Activated naive CD4-positive, alpha-beta T cell treated with anti-CD3 and anti-CD28 coated beads for 36 hours (primary cell): Measurements from ENCODE around the gene NAGLU. TPM values are rescaled to one million over a fixed set of nuclear protein-coding genes. Genes with fewer than 3 reads are reported as not detected.

Experiments
- CTCF ChIA-PET: fragments of 350-600 bp; sonication (Branson Sonifier 250); formaldehyde crosslinking; loops from one replicate; lab custom pipeline; 2021; ENCODE audit warnings: antibody characterized with exemption; lab: Charles Lee
- DNase-seq: peaks from one replicate; pipeline ENCODE4 v3.0.0-alpha.2; 2020
- H3K27ac Mint-ChIP-seq: one replicate; pipeline ENCODE4 v1.8.0; 2021; ENCODE audit warnings: mild to moderate bottlenecking, mixed read lengths
- H3K27me3 Mint-ChIP-seq: one replicate; pipeline ENCODE4 v1.8.0; 2021; ENCODE audit warnings: low read depth, mixed read lengths
- H3K36me3 Mint-ChIP-seq: one replicate; pipeline ENCODE4 v1.8.0; 2021; ENCODE audit warnings: low read depth, mixed read lengths
- H3K4me1 Mint-ChIP-seq: one replicate; pipeline ENCODE4 v1.8.0; 2021; ENCODE audit warnings: low read depth, mixed read lengths
- H3K4me3 Mint-ChIP-seq: one replicate; pipeline ENCODE4 v1.8.0; 2021; ENCODE audit warnings: mild to moderate bottlenecking, moderate library complexity, mixed read lengths
- H3K9me3 Mint-ChIP-seq: one replicate; pipeline ENCODE4 v1.8.0; 2021; ENCODE audit warnings: mixed read lengths
- intact Hi-C: fragments of 100-400 bp; cut with micrococcal nuclease; formaldehyde crosslinking; loops from one replicate; pipeline ENCODE4 v1.15.1; 2023
- total RNA-seq, 2 experiments: library from RNA; stranded (reverse); gene quantifications; one replicate each; pipeline ENCODE4 v1.2.3, GENCODE V29; 2021

Gene NAGLU
- total RNA-seq, 2 experiments from 2014 or later, result 11.1 to 11.9 TPM

GRCh38 chr17:42512733-42513251 lies 23.2 kb upstream of the NAGLU start:
- H3K4me3 Mint-ChIP-seq, result no peak overlapping the region
- CTCF ChIA-PET, result interaction anchor here (0.5 to 1.9 kb wide), 3 partner anchors 84 to 93 kb away, joined by 3 to 5 read pairs (median 3); no protein-coding TSS in a partner anchor
- no peak overlapping the region for H3K27ac Mint-ChIP-seq
- H3K27me3 Mint-ChIP-seq, result no peaks in the 10 kb centered on the region
- peaks cover 4% of the 10 kb centered on the region for H3K4me1 Mint-ChIP-seq
- intact Hi-C loops, result no loop called here
- H3K9me3 Mint-ChIP-seq, result no peaks in the 10 kb centered on the region
- H3K36me3 Mint-ChIP-seq, result no peaks in the 10 kb centered on the region
- no peak for DNase-seq

GRCh38 chr17:42513686-42514085 lies 22.4 kb upstream of the NAGLU start:
- H3K4me1 Mint-ChIP-seq, result peaks cover 4% of the 10 kb centered on the region
- H3K36me3 Mint-ChIP-seq, result no peaks in the 10 kb centered on the region
- no peaks in the 10 kb centered on the region for H3K9me3 Mint-ChIP-seq
- no peaks in the 10 kb centered on the region for H3K27me3 Mint-ChIP-seq
- CTCF ChIA-PET, result interaction anchor here (0.6 to 1.9 kb wide), 2 partner anchors 84 to 85 kb away, joined by 3 to 5 read pairs; no protein-coding TSS in a partner anchor
- H3K27ac Mint-ChIP-seq, result no peak overlapping the region
- DNase-seq, result no peak
- no peak overlapping the region for H3K4me3 Mint-ChIP-seq
- intact Hi-C loops, result no loop called here

DNA sequence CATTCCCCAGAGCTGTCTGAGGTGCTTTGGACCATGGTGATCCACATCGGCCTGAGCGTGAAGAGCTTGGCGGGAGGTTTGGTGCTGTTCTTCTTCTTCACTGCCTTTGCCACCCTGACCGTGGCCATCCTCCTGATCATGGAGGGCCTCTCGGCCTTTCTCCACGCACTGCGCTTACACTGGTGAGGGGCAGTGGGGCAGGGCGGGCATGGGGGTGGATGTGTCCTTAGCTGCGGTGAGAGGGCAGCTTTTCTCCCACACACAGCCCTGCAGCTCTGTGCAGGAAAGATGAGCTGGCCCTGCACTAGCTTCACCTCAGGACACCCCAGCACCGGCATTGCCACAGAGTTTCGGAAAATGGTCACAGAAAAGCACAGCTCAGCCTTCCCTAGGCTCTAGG lies 21.8 kb upstream of the NAGLU start:
- no peaks in the 10 kb centered on the region for H3K27me3 Mint-ChIP-seq
- no peak for DNase-seq
- no peak overlapping the region for H3K4me3 Mint-ChIP-seq
- H3K27ac Mint-ChIP-seq, result no peak overlapping the region
- intact Hi-C loops, result no loop called here
- CTCF ChIA-PET, result interaction anchor here (0.6 to 1.9 kb wide), 4 partner anchors 13 to 190 kb away, joined by 3 to 5 read pairs (median 4); no protein-coding TSS in a partner anchor
- no peaks in the 10 kb centered on the region for H3K36me3 Mint-ChIP-seq
- H3K4me1 Mint-ChIP-seq, result peaks cover 4% of the 10 kb centered on the region
- no peaks in the 10 kb centered on the region for H3K9me3 Mint-ChIP-seq

DNA sequence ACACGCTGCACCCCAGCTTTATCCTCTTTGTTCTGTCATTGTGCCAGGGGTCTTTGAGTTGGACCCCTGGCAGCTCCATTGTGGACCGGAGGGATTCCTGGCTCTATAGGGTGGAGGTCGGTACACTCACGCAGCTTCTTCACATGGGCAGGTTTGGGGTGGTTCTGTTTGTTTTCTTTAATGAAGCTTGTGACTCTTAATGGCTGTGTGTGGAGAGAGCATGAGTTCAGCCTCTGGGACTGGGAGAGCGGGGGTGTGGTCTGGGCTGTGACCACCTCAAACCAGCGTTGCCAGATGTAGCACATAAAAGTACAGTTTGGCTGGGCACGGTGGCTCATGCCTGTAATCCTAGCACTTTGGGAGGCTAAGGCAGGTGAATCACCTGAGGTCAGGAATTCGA lies 21.2 kb upstream of the NAGLU start:
- no peaks in the 10 kb centered on the region for H3K9me3 Mint-ChIP-seq
- DNase-seq, result no peak
- H3K27me3 Mint-ChIP-seq, result no peaks in the 10 kb centered on the region
- peaks cover 4% of the 10 kb centered on the region for H3K4me1 Mint-ChIP-seq
- H3K36me3 Mint-ChIP-seq, result no peaks in the 10 kb centered on the region
- no peak overlapping the region for H3K27ac Mint-ChIP-seq
- CTCF ChIA-PET, result interaction anchor here (0.7 to 1.9 kb wide), 6 partner anchors 12 to 334 kb away, joined by 3 to 6 read pairs (median 4); partner anchors contain the start of gene KCNH4
- no peak overlapping the region for H3K4me3 Mint-ChIP-seq
- intact Hi-C loops, result loop anchor here (5.0 kb wide), 1 partner anchor 203 kb away; no protein-coding TSS in a partner anchor

- peak; percentile 89 for DNase-seq
- peaks cover 4% of the 10 kb centered on the region for H3K4me1 Mint-ChIP-seq
- no peak overlapping the region for H3K4me3 Mint-ChIP-seq
- H3K27me3 Mint-ChIP-seq, result no peaks in the 10 kb centered on the region
- intact Hi-C loops, result loop anchor here (1.0 to 5.0 kb wide), 4 partner anchors 10 to 205 kb away; no protein-coding TSS in a partner anchor
- H3K36me3 Mint-ChIP-seq, result no peaks in the 10 kb centered on the region
- no peaks in the 10 kb centered on the region for H3K9me3 Mint-ChIP-seq
- H3K27ac Mint-ChIP-seq, result no peak overlapping the region
- CTCF ChIA-PET, result interaction anchor here (0.5 to 2.1 kb wide), 16 partner anchors 10 to 194 kb away, joined by 3 to 12 read pairs (median 6); partner anchors contain the start of gene CAVIN1
Measured at GRCh38 chr17:42517516-42517915, 18.5 kb upstream of the NAGLU start.

- Mint-ChIP-seq H3K36me3 (no peaks in the 10 kb centered on the region), H3K27me3 (no peaks in the 10 kb centered on the region), H3K27ac (no peak overlapping the region), H3K9me3 (no peaks in the 10 kb centered on the region), H3K4me3 (no peak overlapping the region), H3K4me1 (peaks cover 4% of the 10 kb centered on the region)
- no peak for DNase-seq
- intact Hi-C loops, result loop anchor here (5.0 kb wide), 1 partner anchor 206 kb away; no protein-coding TSS in a partner anchor
- CTCF ChIA-PET, result interaction anchor here (0.5 to 2.1 kb wide), 15 partner anchors 9 to 195 kb away, joined by 3 to 12 read pairs (median 6); no protein-coding TSS in a partner anchor
Measured at GRCh38 chr17:42518046-42518754, 17.8 kb upstream of the NAGLU start.

- no peaks in the 10 kb centered on the region for H3K27me3 Mint-ChIP-seq
- intact Hi-C loops, result loop anchor here (5.0 kb wide), 1 partner anchor 207 kb away; no protein-coding TSS in a partner anchor
- peaks cover 4% of the 10 kb centered on the region for H3K4me1 Mint-ChIP-seq
- CTCF ChIA-PET, result interaction anchor here (0.6 to 2.4 kb wide), 14 partner anchors 9 to 555 kb away, joined by 3 to 12 read pairs (median 6); no protein-coding TSS in a partner anchor
- DNase-seq, result no peak
- H3K9me3 Mint-ChIP-seq, result no peaks in the 10 kb centered on the region
- no peaks in the 10 kb centered on the region for H3K36me3 Mint-ChIP-seq
- H3K4me3 Mint-ChIP-seq, result no peak overlapping the region
- no peak overlapping the region for H3K27ac Mint-ChIP-seq
Measured at GRCh38 chr17:42518755-42519545, 17.1 kb upstream of the NAGLU start.

DNA sequence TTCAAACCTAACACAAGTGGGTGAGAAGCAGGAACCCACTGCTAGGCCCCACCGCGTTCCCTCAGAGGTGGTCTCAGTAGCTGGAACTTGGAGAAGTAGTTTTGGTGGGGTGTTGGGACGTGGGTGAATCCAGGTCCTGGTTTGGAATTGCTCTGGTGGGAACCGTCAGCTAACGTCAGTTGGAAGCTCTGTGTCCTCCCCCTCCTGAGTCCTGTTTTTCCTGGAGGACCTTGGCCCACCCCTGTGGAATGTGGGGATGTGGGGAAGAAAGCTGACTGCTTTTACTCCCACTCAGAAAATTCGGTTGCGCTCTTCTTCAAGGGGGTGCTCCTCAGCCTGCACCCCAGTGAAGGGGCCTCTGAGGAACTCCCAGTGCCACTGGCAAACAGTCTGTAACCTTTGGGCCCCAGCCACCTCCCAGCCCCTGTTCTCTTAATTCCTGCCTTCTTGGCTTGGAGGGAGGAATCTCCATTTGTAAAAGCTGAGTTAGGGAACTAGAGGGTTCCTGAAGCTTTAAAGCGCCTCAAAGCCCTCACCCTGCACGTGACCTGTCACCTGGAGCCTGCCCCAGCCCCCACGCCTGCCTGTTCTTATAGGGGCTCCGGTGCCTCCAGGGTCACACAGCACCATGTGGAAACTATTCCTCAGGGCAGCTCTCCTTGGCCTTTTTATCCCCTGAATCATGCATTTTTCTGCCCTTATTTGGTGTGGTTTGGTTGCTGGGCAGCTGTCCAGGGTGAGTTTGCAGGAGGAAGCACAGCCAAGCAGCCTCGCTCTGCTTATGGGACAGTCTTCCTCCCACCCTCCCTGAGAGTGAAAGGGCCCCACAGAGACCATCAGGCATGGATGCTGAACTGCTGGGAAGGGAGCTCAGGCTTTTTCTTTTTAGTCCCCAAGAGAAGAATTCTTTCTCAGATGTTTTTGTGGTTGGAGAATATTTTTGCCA lies 16.2 kb upstream of the NAGLU start:
- Mint-ChIP-seq H3K9me3 (no peaks in the 10 kb centered on the region), H3K4me3 (no peak overlapping the region), H3K36me3 (no peaks in the 10 kb centered on the region), H3K27me3 (no peaks in the 10 kb centered on the region), H3K4me1 (peaks cover 4% of the 10 kb centered on the region), H3K27ac (no peak overlapping the region)
- CTCF ChIA-PET, result interaction anchor here (0.6 to 2.4 kb wide), 13 partner anchors 11 to 959 kb away, joined by 3 to 7 read pairs (median 4); partner anchors contain the start of gene CAVIN1
- intact Hi-C loops, result loop anchor here (5.0 to 10.0 kb wide), 2 partner anchors 208 to 405 kb away; partner anchors contain the start of gene DHX58
- DNase-seq, result no peak

DNA sequence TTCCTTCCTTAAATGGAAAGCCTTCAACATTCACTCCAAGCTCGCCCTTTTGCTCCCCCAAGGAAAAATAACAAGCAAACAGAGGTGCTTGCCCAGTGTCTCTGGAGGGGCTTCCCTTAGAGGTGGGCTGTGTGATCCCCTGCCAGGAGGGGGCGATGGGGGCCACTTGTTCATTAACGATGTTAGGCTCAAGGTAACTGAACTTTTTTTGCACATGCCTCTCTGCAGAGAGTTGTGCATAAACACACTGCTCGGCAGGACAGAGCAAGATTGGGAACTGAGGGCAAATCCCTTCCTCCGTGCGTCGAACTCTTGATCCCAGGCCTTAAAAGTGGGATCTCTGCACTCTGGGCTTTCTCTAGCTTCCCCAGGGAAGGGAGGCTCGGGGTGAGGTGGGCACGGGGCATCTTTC lies 15.5 kb upstream of the NAGLU start:
- Mint-ChIP-seq H3K4me3 (no peak overlapping the region), H3K4me1 (peaks cover 4% of the 10 kb centered on the region), H3K9me3 (no peaks in the 10 kb centered on the region), H3K36me3 (no peaks in the 10 kb centered on the region), H3K27me3 (no peaks in the 10 kb centered on the region), H3K27ac (no peak overlapping the region)
- DNase-seq, result peak; percentile 41
- intact Hi-C loops, result loop anchor here (10.0 kb wide), 1 partner anchor 406 kb away; the partner anchor contains the start of gene DHX58
- CTCF ChIA-PET, result interaction anchor here (0.6 to 2.4 kb wide), 7 partner anchors 10 to 960 kb away, joined by 3 to 14 read pairs (median 5); partner anchors contain the start of gene CAVIN1

DNA sequence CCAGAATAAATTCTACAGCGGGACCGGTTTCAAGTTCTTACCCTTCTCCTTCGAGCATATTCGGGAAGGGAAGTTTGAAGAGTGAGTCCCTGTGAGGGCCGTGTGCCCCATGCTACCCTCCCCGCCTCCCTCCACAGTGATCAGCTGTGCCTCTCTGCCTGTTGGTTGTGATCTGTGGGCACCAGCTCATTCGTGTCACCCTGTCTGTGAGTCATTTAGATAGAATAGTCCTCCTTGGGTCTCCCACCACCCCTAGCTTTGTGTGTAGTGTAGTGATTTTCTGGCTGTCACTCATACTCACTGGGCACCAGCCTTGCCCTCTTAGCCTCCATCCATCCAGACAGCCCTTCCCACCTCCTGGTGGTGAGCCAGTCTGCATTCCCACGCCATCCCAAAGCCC lies 15.0 kb upstream of the NAGLU start:
- intact Hi-C loops, result loop anchor here (10.0 kb wide), 1 partner anchor 406 kb away; the partner anchor contains the start of gene DHX58
- CTCF ChIA-PET, result interaction anchor here (0.6 to 2.4 kb wide), 4 partner anchors 10 to 961 kb away, joined by 3 to 14 read pairs (median 6); no protein-coding TSS in a partner anchor
- Mint-ChIP-seq H3K9me3 (no peaks in the 10 kb centered on the region), H3K27me3 (no peaks in the 10 kb centered on the region), H3K4me3 (no peak overlapping the region), H3K36me3 (no peaks in the 10 kb centered on the region), H3K27ac (no peak overlapping the region), H3K4me1 (peaks cover 4% of the 10 kb centered on the region)
- DNase-seq, result no peak
